Adrenal gland (tissue), 12 donors: ENCODE results near the gene STXBP1. TPM values are rescaled to one million over a fixed set of nuclear protein-coding genes. Genes with fewer than 3 reads are reported as not detected.

Experiments used
- DNase-seq, 7 donors: peaks; one replicate each; pipeline ENCODE4 v3.0.0-alpha.2; 2019 to 2020
- H3K27ac ChIP-seq, 5 donors: fragments of 200-600 bp; sonication (generic) in 4 of 5; 1 replicate in 3 of 5; 2 replicates in 2 of 5; pipeline versions ENCODE4 v1.5.1 to v1.8.0; 2016 to 2020; ENCODE audit warnings: mild to moderate bottlenecking in 1 of 5
- H3K27me3 ChIP-seq: fragments of 200-600 bp; 2 replicates; pipeline ENCODE4 v1.8.0; 2021
- H3K36me3 ChIP-seq, 2 donors: fragments of 200-600 bp; replicated peaks in 1 of 2; 1 replicate in 1 of 2; 2 replicates in 1 of 2; pipeline versions ENCODE4 v1.5.1 to v1.8.0; 2018 to 2022
- H3K4me1 ChIP-seq, 2 donors: fragments of 200-600 bp; replicated peaks in 1 of 2; 1 replicate in 1 of 2; 2 replicates in 1 of 2; pipeline versions ENCODE4 v1.5.1 to v1.8.0; 2018 to 2021
- H3K4me3 ChIP-seq, 4 donors: fragments of 200-600 bp; sonication (generic) in 3 of 4; one replicate each; pipeline ENCODE4 v1.5.1; 2016 to 2018
- H3K9me3 ChIP-seq, 3 donors: fragments of 200-600 bp; sonication (generic) in 1 of 3; replicated peaks in 1 of 3; 1 replicate in 2 of 3; 2 replicates in 1 of 3; pipeline versions ENCODE4 v1.5.1 to v1.8.0; 2016 to 2021
- CTCF ChIP-seq, 6 experiments: fragments of 450-650 bp in 4 of 6; fragments of 200-600 bp in 2 of 6; sonication (generic) in 1 of 6; IDR thresholded peaks; 1 replicate in 5 of 6; 2 replicates in 1 of 6; pipeline versions ENCODE4 v1.5.1 to v1.8.0; 2016 to 2021; ENCODE audit warnings: antibody characterized with exemption in 6 of 6, mild to moderate bottlenecking in 2 of 6, moderate library complexity in 1 of 6
- POLR2A ChIP-seq, 2 donors: fragments of 450-650 bp; IDR thresholded peaks; one replicate each; pipeline ENCODE4 v1.6.1; 2017; ENCODE audit warnings: antibody characterized with exemption in 2 of 2, mild to moderate bottlenecking in 2 of 2, moderate library complexity in 1 of 2
- WGBS, 4 donors: extraction: QIAGEN DNeasy Blood & Tissue Kit in 2 of 4; methylation state at CpG; one replicate each; pipeline versions ENCODE4 v1.1.5 to v1.1.7; 2013 to 2017; 5-methylcytosine and 5-hydroxymethylcytosine counted together
- intact Hi-C, 2 donors: fragments of 100-400 bp; cut with DNase I; formaldehyde crosslinking; loops; one replicate each; pipeline versions ENCODE4 v1.14.1 to v1.15.0; 2022 to 2023
- polyA plus RNA-seq, 3 donors: library from polyadenylated mRNA; stranded (reverse); fragments of 200-250 nt in 2 of 3; fragments of 350-450 nt in 1 of 3; fragmentation: Illumina TruSeq in 1 of 3; extraction: RNeasy Lipid Tissue Mini Kit (QIAGEN cat#74804) in 1 of 3; gene quantifications; one replicate each; pipeline ENCODE4 v1.2.3, GENCODE V29; 2013 to 2014
- total RNA-seq, 9 donors: library from RNA; depleted of rRNA in 4 of 9; stranded (reverse); fragments of >200 nt in 4 of 9; fragments of 120-200 nt in 1 of 9; fragmentation: NEBNext Ultra II Directional in 1 of 9; extraction: Animal tissue kit (Norgen Biotek cat#: 25700) in 1 of 9; gene quantifications; one replicate each; pipeline versions ENCODE4 v1.1.0 to v1.2.4, GENCODE V29; 2013 to 2023
- donor health status: healthy with polysubstance abuse.
- donor health status: Bipolar disorder and iron deficiency.
- donor health status: DM: yes; HTN: yes; CAD: no.
- donor health status: DM: no; HTN: no; CAD: no.
- donor health status: DM: no; HTN: no; CAD: no.
- donor health status: DM: yes; HTN: yes; CAD: no.

Gene STXBP1
- total and polyA plus RNA-seq, 12 donors = 15.4 to 169 (median 59.6) TPM

GRCh38 chr9:127720031-127720864, 108.2 kb downstream of the STXBP1 start:
- TF ChIP-seq CTCF (IDR thresholded peaks at IDR 0.05) = no peak
- Histone ChIP-seq H3K4me3 (no peak overlapping the region), H3K36me3 (no peaks in the 10 kb centered on the region), H3K27ac (no peak overlapping the region), H3K9me3 (no peaks in the 10 kb centered on the region), H3K4me1 (peaks cover 6 to 13% of the 10 kb centered on the region in 2 donors), H3K27me3 (no peaks in the 10 kb centered on the region)
- DNase-seq = no peak
- intact Hi-C loops = no loop called here
- WGBS, 4 donors = 76 to 85% (median 81%) methylated on average over 7 to 12 of the region's 12 CpGs

- no peak for DNase-seq
- intact Hi-C loops = no loop called here
- Histone ChIP-seq H3K4me3 (no peak overlapping the region), H3K27ac (no peak overlapping the region), H3K9me3 (no peaks in the 10 kb centered on the region), H3K27me3 (no peaks in the 10 kb centered on the region), H3K4me1 (peaks cover 6 to 13% of the 10 kb centered on the region in 2 donors), H3K36me3 (no peaks in the 10 kb centered on the region)
- no peak for TF ChIP-seq POLR2A (IDR thresholded peaks at IDR 0.05)
- no peak for TF ChIP-seq CTCF (IDR thresholded peaks at IDR 0.05)
Observed at GRCh38 chr9:127720865-127721227, 108.8 kb downstream of the STXBP1 start.

- no peak for DNase-seq
- H3K4me3 ChIP-seq = no peak overlapping the region
- no peaks in the 10 kb centered on the region for H3K9me3 ChIP-seq
- 70 to 78% (median 73%) methylated on average over 10 to 11 of the region's 11 CpGs for WGBS, 4 donors
- H3K36me3 ChIP-seq = no peaks in the 10 kb centered on the region
- TF ChIP-seq POLR2A (IDR thresholded peaks at IDR 0.05) (no peak), CTCF (IDR thresholded peaks at IDR 0.05) (no peak)
- H3K4me1 ChIP-seq = peaks cover 1 to 8% of the 10 kb centered on the region in 2 donors
- intact Hi-C loops = no loop called here
- H3K27me3 ChIP-seq = no peaks in the 10 kb centered on the region
- no peak overlapping the region for H3K27ac ChIP-seq
Observed at GRCh38 chr9:127721391-127721821, 109.3 kb downstream of the STXBP1 start.

GRCh38 chr9:127722055-127722745, 110.1 kb downstream of the STXBP1 start:
- 57 to 75% (median 64%) methylated on average over 8 to 12 of the region's 12 CpGs for WGBS, 4 donors
- no peaks in the 10 kb centered on the region for H3K9me3 ChIP-seq
- no peak overlapping the region for H3K27ac ChIP-seq
- TF ChIP-seq POLR2A (IDR thresholded peaks at IDR 0.05) (no peak), CTCF (IDR thresholded peaks at IDR 0.05) (no peak)
- no peaks in the 10 kb centered on the region for H3K36me3 ChIP-seq
- intact Hi-C loops = no loop called here
- H3K4me1 ChIP-seq = peaks cover 0 to 6% of the 10 kb centered on the region in 2 donors
- no peak for DNase-seq
- H3K27me3 ChIP-seq = no peaks in the 10 kb centered on the region
- H3K4me3 ChIP-seq = no peak overlapping the region
